Kidney epithelial cell (primary cell): ENCODE measurements around the gene PSMD2. TPM values are rescaled to one million over a fixed set of nuclear protein-coding genes. Genes with fewer than 3 reads are reported as not detected.

Experiments
- DNase-seq: peaks from one replicate; pipeline ENCODE4 v3.0.0-alpha.2; 2010; ENCODE audit warnings: low read depth
- H3K27me3 ChIP-seq: 2 replicates; pipeline ENCODE4 v1.6.0; 2011; ENCODE audit warnings: low read length; ENCODE audit not compliant: control insufficient read depth, insufficient read depth
- H3K36me3 ChIP-seq: 2 replicates; pipeline ENCODE4 v1.5.1; 2011; ENCODE audit warnings: low read length; ENCODE audit not compliant: control insufficient read depth, insufficient read depth
- H3K4me3 ChIP-seq: 2 replicates; pipeline ENCODE4 v1.5.1; 2011; ENCODE audit warnings: low read depth, mild to moderate bottlenecking, control low read depth, low read length
- total RNA-seq: library from RNA; depleted of rRNA; stranded (reverse); fragments of >200 nt; gene quantifications from 2 replicates; pipeline ENCODE4 v1.2.3, GENCODE V29; 2015
- TF ChIP-seq, protein P1 (sequence below): IDR thresholded peaks from 2 replicates; pipeline ENCODE4 v1.5.1; 2011; ENCODE audit warnings: mild to moderate bottlenecking, moderate library complexity, low read length, control low read depth, inconsistent platforms; ENCODE audit not compliant: insufficient read depth, poor library complexity, severe bottlenecking

PSMD2 gene
- total RNA-seq = 903 and 972 TPM in 2 replicates

DNA sequence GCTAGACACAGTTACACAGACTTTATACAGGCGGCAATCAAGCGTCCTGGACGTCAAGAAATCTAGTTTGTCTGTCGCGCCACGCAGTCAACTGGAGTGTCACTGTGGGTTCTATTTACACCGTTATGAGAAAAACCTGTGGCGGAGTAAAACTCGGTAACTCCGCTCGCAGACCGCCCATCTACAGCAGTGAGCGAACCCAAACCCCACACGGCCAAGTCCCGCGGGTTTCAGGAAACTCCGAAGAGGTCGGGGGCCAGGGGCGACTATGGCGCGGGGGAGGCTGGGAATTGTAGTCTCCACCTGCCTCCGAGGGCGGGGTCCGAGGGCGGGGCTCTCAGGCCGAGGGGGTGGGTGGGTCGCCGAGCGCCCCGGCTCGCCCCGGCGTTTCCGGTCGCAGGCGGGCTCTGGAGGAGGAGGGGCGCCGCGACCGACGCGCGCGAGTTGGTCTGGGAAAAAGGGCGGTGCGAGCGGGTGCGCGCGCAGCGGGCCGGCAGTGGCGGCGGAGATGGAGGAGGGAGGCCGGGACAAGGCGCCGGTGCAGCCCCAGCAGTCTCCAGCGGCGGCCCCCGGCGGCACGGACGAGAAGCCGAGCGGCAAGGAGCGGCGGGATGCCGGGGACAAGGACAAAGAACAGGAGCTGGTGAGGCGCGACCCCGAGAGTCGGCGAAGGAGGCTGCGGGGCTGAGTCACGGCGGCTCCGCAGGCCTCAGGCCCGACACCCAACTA is at the start of gene PSMD2:
TSS of gene PSMD2 (plus strand) at position 483 of the 729 bp plus-strand sequence. CDS start at position 509, 26 bp downstream.
- Histone ChIP-seq H3K36me3 (peaks cover 1% of the 10 kb centered on the region), H3K27me3 (peaks cover 3% of the 10 kb centered on the region), H3K4me3 (peak within 1 kb of the TSS; percentile 82)
- TF ChIP-seq, protein P1, sequence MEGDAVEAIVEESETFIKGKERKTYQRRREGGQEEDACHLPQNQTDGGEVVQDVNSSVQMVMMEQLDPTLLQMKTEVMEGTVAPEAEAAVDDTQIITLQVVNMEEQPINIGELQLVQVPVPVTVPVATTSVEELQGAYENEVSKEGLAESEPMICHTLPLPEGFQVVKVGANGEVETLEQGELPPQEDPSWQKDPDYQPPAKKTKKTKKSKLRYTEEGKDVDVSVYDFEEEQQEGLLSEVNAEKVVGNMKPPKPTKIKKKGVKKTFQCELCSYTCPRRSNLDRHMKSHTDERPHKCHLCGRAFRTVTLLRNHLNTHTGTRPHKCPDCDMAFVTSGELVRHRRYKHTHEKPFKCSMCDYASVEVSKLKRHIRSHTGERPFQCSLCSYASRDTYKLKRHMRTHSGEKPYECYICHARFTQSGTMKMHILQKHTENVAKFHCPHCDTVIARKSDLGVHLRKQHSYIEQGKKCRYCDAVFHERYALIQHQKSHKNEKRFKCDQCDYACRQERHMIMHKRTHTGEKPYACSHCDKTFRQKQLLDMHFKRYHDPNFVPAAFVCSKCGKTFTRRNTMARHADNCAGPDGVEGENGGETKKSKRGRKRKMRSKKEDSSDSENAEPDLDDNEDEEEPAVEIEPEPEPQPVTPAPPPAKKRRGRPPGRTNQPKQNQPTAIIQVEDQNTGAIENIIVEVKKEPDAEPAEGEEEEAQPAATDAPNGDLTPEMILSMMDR = no peak
- DNase-seq = peak; percentile 73

DNA sequence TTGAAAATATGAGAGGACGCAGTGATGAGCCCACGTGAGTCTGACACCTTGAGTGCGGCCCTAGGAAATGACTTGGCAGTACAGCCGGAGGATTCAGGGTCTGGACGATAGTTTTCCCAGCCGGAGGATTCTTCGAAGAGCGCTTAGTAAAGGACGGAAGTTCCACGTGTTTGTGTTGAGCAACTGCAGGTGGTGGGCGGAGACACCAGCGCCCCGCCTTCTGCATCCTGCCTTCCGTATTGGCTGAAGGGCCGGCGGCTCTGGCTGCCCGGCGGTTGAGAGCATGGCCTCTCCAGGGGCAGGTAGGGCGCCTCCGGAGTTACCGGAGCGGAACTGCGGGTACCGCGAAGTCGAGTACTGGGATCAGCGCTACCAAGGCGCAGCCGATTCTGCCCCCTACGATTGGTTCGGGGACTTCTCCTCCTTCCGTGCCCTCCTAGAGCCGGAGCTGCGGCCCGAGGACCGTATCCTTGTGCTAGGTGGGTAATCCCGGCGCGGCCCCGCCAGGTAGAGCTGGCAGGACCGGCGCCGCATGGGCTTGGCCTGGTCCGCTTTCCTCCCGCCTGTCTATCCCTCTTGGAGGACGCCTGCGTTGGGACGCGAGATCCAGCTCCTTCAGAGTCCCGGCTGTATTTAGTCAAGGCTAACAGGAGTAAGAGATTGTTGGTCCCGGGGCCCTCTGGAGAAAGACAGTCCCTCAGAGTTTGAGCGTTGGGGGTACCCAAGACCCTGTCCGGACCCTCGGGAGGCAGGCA is 49.5 kb upstream of the PSMD2 start, which contains the start of gene EEF1AKMT4:
TSS of gene EEF1AKMT4 (plus strand) at position 261 of the 755 bp plus-strand sequence. CDS start at position 284, 23 bp downstream.
- H3K27me3 ChIP-seq = no peaks in the 10 kb centered on the region
- H3K4me3 ChIP-seq = peak within 1 kb of the TSS; percentile 88
- peak; percentile 86 for DNase-seq
- TF ChIP-seq, protein P1 = no peak
- H3K36me3 ChIP-seq = no peaks in the 10 kb centered on the region

DNA sequence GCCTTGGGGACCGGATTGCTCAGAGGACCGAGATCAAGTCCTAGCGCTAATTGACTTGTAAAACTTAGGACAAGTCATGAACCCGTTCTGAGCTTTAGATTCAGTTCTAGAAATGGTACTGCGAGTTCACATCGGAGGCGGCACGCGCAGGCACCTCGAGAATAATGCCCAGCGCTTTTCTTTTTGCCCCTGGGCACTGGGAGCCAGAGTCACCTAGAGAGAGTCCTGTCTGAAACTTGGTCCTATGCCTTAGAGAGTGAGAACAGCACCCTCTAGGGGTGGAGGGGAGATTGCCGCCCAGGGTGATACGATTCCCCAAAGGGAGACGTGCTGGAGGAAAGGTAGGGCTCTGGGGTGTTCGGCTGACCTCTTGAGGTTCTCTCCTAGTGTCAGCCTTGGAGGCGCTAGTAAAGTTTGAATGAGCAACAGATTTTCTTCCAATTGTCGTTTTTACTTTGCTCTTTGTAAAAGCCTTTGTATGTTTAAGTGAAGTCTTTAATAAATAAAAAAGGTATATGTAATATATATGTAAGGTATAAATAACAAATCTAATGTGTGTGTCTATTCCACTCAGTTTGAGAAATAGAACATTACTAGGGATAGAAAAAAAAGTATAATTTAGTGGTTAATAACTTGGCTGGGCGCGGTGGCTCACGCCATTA is 48.7 kb upstream of the PSMD2 start:
- no peaks in the 10 kb centered on the region for H3K36me3 ChIP-seq
- H3K4me3 ChIP-seq = peak overlapping the region; percentile 73
- TF ChIP-seq, protein P1 = peak; percentile 96
- no peaks in the 10 kb centered on the region for H3K27me3 ChIP-seq
- peak; percentile 69 for DNase-seq

DNA sequence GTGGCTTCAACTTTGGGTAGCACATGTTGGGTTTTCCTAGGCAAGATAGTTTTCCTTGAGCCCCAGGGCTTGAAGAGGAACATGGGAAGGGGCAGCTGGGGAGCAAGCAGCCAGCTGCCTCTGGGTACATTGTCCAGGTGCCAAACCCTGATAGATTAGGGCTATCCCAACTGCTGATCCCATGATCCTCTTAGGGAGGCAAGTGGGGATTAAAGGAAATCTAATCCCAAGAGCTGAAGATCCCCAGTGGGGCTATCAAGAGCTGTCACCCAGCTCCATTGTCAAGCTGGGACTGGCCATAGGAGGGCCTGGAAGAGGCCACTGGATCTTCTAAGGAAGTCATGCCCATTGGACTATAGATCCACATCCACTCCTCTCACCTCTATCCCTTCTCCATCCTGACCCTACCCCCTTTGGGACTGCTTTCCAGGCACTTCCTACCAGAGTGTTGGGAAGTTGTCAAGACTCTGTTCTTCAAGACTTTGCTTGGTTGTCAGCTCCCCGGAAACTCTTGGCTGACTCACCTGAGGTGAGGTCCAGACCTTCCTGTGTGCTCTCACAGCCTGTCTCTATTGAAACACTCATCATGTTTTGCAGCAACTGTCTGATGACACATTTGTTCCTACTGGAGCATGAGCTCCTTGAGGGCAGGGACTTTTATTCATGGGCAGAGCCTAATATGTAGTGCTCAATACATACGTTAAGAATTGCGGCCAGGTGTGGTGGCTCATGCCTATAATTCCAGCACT is 43.6 kb upstream of the PSMD2 start:
- no peak overlapping the region for H3K4me3 ChIP-seq
- H3K27me3 ChIP-seq = peaks cover 18% of the 10 kb centered on the region
- TF ChIP-seq, protein P1 = no peak
- no peak for DNase-seq
- no peaks in the 10 kb centered on the region for H3K36me3 ChIP-seq

DNA sequence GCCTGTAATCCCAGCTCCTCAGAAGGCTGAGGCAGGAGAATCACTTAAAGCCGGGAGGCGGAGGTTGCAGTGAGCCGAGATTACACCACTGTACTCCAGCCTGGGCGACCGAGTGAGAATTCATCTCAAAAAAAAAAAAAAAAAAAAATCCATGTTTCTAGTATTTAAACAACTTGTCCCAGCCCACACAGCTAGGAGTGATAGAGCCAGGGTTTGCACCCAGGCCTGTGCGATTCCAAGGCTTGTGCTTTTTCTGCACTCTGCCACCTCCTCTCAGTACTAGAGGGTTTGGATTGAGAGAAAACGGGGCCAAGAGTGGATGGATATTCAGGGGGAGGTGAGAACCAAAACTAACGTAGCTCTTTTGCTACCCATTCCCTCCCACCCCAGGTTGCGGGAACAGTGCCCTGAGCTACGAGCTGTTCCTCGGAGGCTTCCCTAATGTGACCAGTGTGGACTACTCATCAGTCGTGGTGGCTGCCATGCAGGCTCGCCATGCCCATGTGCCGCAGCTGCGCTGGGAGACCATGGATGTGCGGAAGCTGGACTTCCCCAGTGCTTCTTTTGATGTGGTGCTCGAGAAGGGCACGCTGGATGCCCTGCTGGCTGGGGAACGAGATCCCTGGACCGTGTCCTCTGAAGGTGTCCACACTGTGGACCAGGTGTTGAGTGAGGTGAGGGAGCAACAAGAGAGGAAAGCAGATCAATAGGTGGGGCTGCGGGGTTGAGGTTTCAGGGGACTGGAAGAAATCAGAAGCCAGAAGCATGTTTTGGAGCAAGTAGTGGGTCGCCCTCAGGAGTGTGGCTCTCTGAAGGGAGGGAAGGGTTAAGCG is 41.7 kb upstream of the PSMD2 start:
- no peak for DNase-seq
- no peaks in the 10 kb centered on the region for H3K36me3 ChIP-seq
- H3K27me3 ChIP-seq = peaks cover 29% of the 10 kb centered on the region
- TF ChIP-seq, protein P1 = no peak
- no peak overlapping the region for H3K4me3 ChIP-seq
